Fibroblast of lung (primary cell): Measurements from ENCODE around the gene ABCB8.

ENCODE experiments used
- EZH2 ChIP-seq: IDR thresholded peaks from 2 replicates; pipeline ENCODE4 v1.5.1; 2012; ENCODE audit warnings: low read length, control low read depth, mild to moderate bottlenecking; ENCODE audit errors: missing control alignments
- TF ChIP-seq, protein P1 (sequence below), 2 donors: IDR thresholded peaks in 1 of 2; conservative IDR thresholded peaks in 1 of 2; 1 replicate in 1 of 2; 2 replicates in 1 of 2; pipeline ENCODE4 v1.5.1; 2011 to 2012; ENCODE audit warnings: low read length in 2 of 2, control low read depth in 1 of 2, inconsistent platforms in 1 of 2, low read depth in 1 of 2, mild to moderate bottlenecking in 1 of 2

DNA sequence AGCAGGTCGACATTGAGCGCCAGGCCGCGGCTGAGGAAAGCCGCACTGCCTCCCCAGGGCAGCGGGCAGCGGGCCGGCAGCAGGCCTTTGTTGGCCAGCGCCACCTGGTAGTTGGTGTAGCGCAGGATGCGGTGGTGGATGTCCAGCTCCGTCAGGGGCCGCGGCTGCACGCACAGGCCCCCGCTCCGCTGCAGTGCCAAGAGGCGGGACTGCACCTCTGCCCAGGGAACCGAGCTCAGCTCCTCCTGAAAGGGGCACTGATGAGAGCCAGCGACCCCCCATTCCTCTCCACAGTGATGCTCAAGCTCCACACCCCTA, 9.2 kb upstream of the ABCB8 start:
- TF ChIP-seq, protein P1, sequence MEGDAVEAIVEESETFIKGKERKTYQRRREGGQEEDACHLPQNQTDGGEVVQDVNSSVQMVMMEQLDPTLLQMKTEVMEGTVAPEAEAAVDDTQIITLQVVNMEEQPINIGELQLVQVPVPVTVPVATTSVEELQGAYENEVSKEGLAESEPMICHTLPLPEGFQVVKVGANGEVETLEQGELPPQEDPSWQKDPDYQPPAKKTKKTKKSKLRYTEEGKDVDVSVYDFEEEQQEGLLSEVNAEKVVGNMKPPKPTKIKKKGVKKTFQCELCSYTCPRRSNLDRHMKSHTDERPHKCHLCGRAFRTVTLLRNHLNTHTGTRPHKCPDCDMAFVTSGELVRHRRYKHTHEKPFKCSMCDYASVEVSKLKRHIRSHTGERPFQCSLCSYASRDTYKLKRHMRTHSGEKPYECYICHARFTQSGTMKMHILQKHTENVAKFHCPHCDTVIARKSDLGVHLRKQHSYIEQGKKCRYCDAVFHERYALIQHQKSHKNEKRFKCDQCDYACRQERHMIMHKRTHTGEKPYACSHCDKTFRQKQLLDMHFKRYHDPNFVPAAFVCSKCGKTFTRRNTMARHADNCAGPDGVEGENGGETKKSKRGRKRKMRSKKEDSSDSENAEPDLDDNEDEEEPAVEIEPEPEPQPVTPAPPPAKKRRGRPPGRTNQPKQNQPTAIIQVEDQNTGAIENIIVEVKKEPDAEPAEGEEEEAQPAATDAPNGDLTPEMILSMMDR (conservative IDR thresholded peaks at IDR 0.05 in 1 of 2, IDR thresholded peaks at IDR 0.05 in 1 of 2; ENCODE audit: low read depth in 1 of 2, low read length in 2 of 2) = no peak
- TF ChIP-seq EZH2 = peak; percentile 29
